ENCODE results near the gene OR5L2.
"Not testable (repeated sequence)": the region's sequence is repeated elsewhere in the genome, so short reads cannot be mapped to it uniquely, and the experiment has no call there.

OR5L2 gene

GRCh38 chr11:55826919-55827318, at the start of gene OR5L2:
Gene OR5L2 (plus strand): TSS chr11:55827219. CDS start chr11:55827219, 0 bp downstream.
- DNase-seq = no peak

DNA sequence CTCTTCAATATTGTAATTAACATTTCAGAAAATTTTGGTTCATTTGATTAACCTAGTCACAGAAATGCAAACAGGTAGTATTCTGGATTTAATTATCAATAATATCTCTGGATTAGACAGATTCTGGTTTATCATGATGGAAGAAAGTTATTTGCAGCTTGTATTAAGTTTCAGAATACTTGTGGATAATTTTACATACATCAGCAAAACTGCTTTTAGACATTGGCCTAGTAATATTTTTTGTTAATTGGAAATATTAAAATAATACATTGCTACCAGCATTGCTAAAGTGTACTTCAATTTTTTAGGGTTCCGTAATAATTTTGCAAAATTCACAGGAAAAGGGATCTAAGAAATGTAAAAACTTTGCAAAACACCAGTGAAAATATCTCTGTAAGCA, 35.4 kb upstream of the OR5L2 start:
- DNase-seq = no peak

- DNase-seq = no peak
Observed at GRCh38 chr11:55793321-55793720, 33.7 kb upstream of the OR5L2 start.

DNA sequence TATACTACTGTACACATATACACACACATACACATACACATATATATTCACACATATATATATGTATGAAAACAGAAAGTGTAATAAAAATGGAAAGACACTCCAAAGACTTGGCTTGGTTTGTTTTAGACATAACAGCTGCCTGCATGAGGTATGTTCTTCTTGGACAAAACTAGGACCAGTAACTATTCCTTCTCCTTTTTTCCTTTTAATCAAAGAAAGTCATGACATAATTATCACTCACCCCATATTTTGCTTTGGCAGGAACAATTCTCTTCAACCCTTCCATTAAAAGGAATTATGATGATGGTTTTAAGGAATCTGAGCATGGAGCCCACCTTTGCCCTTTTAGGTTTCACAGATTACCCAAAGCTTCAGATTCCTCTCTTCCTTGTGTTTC, 31.8 kb upstream of the OR5L2 start, which contains the start of gene OR5D14:
TSS of gene OR5D14 (plus strand) at position 301 of the 400 bp plus-strand sequence. CDS start at position 301, 0 bp downstream.
- no peak for DNase-seq

GRCh38 chr11:55806248-55806647, 20.8 kb upstream of the OR5L2 start:
- no peak for DNase-seq

GRCh38 chr11:55811067-55811466, 16.0 kb upstream of the OR5L2 start, which contains the start of gene OR5L1:
Gene OR5L1 (plus strand): TSS chr11:55811367. CDS start chr11:55811467, 100 bp downstream.
- DNase-seq = no peak

GRCh38 chr11:55819330-55819729, 7.7 kb upstream of the OR5L2 start, which contains the start of gene OR5D18:
Gene OR5D18 (plus strand): TSS chr11:55819630. CDS start chr11:55819630, 0 bp downstream.
- DNase-seq = no peak

- no peak for DNase-seq
Observed at GRCh38 chr11:55838452-55838851, 11.4 kb downstream of the OR5L2 start, which contains the start of gene OR5D16. Gene OR5D16 (plus strand): TSS chr11:55838752. CDS start chr11:55838752, 0 bp downstream.

- DNase-seq = no peak
Observed at GRCh38 chr11:55847453-55847852, 20.4 kb downstream of the OR5L2 start.

DNA sequence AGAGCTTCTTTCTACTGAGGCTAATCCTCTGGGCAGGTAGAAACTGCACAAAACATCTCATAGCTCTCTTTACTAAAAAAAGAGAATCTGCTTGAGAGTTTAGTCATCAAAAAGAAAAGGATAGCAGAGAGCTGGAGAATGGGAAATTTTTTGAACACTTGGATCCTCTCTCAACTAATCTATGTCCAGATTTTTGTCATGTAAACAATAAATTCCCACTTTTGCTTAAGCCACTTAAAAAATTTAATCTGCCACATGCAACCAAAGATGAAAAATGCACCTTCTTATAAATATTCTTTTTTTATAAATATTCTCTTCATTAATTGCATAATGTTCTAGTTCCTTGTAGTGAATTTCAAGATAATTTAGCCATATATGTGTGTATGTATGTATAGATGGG, 22.0 kb downstream of the OR5L2 start:
- DNase-seq = no peak

- DNase-seq = no peak
Observed at GRCh38 chr11:55852141-55852540, 25.1 kb downstream of the OR5L2 start.

- no peak for DNase-seq
Observed at GRCh38 chr11:55854704-55855103, 27.7 kb downstream of the OR5L2 start.

- DNase-seq = not testable (repeated sequence)
Observed at GRCh38 chr11:55867354-55867753, 40.3 kb downstream of the OR5L2 start.

DNA sequence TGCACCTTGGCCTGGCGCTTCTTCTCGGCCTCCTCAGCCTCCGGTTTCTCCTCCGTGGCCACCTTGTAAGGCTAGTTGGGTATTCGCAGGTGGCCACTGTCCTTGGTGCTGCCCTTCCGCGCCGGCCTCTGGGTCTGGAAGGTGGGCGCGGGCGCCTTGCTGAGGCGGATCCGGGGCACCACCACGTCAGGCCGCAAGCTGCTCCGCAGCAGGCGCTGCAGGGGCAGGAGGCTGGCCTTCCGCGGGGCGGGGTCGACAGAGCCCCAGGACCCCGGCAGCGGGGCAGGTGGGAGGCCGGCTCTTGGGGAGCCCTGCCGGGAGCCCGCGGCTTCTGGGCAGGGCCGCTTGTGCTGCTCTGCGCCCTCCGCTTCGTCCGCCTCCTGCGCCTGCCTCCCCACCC, 45.7 kb downstream of the OR5L2 start:
- not testable (repeated sequence) for DNase-seq

- DNase-seq = not testable (repeated sequence)
Observed at GRCh38 chr11:55873146-55873545, 46.1 kb downstream of the OR5L2 start.

Measured in midbrain (tissue), 1 donor.